HG03159 (cell line): ENCODE results near the gene SH3BP5.

ENCODE experiments used
- ATAC-seq: cut with Tn5 transposase; IDR thresholded peaks from one replicate; pipeline ENCODE4 v1.9.1; 2021; ENCODE audit warnings: mild to moderate bottlenecking, moderate library complexity; ENCODE audit not compliant: unreplicated experiment

SH3BP5 gene

GRCh38 chr3:15300323-15301078 lies 31.9 kb downstream of the SH3BP5 start:
- no peak for ATAC-seq

- no peak for ATAC-seq
These were observed 33.4 kb downstream of the SH3BP5 start for GRCh38 chr3:15299036-15299435.

- no peak for ATAC-seq
These were observed 33.9 kb downstream of the SH3BP5 start for GRCh38 chr3:15298504-15298903.

- ATAC-seq, result no peak
These were observed 34.6 kb downstream of the SH3BP5 start for GRCh38 chr3:15297608-15298350.

- ATAC-seq, result no peak
These were observed 36.9 kb downstream of the SH3BP5 start for GRCh38 chr3:15295506-15295905.

GRCh38 chr3:15294929-15295328 lies 37.5 kb downstream of the SH3BP5 start:
- ATAC-seq, result no peak

GRCh38 chr3:15292765-15293522 lies 39.4 kb downstream of the SH3BP5 start:
- no peak for ATAC-seq

- peak; percentile 87 for ATAC-seq
These were observed 40.5 kb downstream of the SH3BP5 start for GRCh38 chr3:15291589-15292541.

- no peak for ATAC-seq
These were observed 41.6 kb downstream of the SH3BP5 start for GRCh38 chr3:15290736-15291135.

- ATAC-seq, result no peak
These were observed 42.7 kb downstream of the SH3BP5 start for GRCh38 chr3:15289661-15290060.

- ATAC-seq, result no peak
These were observed 43.9 kb downstream of the SH3BP5 start for GRCh38 chr3:15288331-15289035.

GRCh38 chr3:15287565-15288330 lies 44.6 kb downstream of the SH3BP5 start:
- no peak for ATAC-seq

GRCh38 chr3:15286022-15286421 lies 46.4 kb downstream of the SH3BP5 start:
- no peak for ATAC-seq

GRCh38 chr3:15284121-15284889 lies 48.1 kb downstream of the SH3BP5 start:
- no peak for ATAC-seq

GRCh38 chr3:15283702-15284101 lies 48.7 kb downstream of the SH3BP5 start:
- no peak for ATAC-seq

GRCh38 chr3:15281817-15282216 lies 50.6 kb downstream of the SH3BP5 start:
- no peak for ATAC-seq

GRCh38 chr3:15280853-15281532 lies 51.4 kb downstream of the SH3BP5 start:
- ATAC-seq, result no peak
